B cell (primary cell): ENCODE data around the gene PPP3CA. TPM values are rescaled to one million over a fixed set of nuclear protein-coding genes. Genes with fewer than 3 reads are reported as not detected.

Experiments used
- ATAC-seq: fragments of 200-7000 bp; cut with Tn5 transposase; one replicate; pipeline ENCODE4 v1.10.0; 2021; ENCODE audit warnings: low read depth, mild to moderate bottlenecking, moderate number of reproducible peaks, moderate library complexity
- CTCF ChIA-PET: fragments of 350-600 bp; sonication (Branson Sonifier 250); formaldehyde crosslinking; loops from one replicate; lab custom pipeline; 2021; ENCODE audit warnings: antibody characterized with exemption, inconsistent platforms; lab: Charles Lee
- POLR2A ChIA-PET: fragments of 350-600 bp; sonication (Branson Sonifier 250); formaldehyde crosslinking; loops from one replicate; lab custom pipeline; 2021; ENCODE audit warnings: antibody characterized with exemption; lab: Charles Lee
- DNase-seq: peaks from one replicate; pipeline ENCODE4 v3.0.0; 2013
- H2AFZ ChIP-seq: 2 replicates; pipeline ENCODE4 v1.6.1; 2012; ENCODE audit warnings: mild to moderate bottlenecking, low read depth, low read length; ENCODE audit not compliant: insufficient read depth, poor library complexity, severe bottlenecking
- H3K27ac ChIP-seq, 2 donors: 1 replicate in 1 of 2; 2 replicates in 1 of 2; pipeline ENCODE4 v1.5.1; 2012 to 2013; ENCODE audit warnings: low read length in 2 of 2, mild to moderate bottlenecking in 2 of 2, moderate library complexity in 1 of 2
- H3K27me3 ChIP-seq, 4 experiments: fragments of 200-600 bp in 1 of 4; sonication (generic) in 1 of 4; replicated peaks in 1 of 4; 1 replicate in 2 of 4; 2 replicates in 2 of 4; pipeline versions ENCODE4 v1.6.1 to v1.7.0; 2013 to 2016; ENCODE audit warnings: low read length in 3 of 4, mild to moderate bottlenecking in 2 of 4, mixed read lengths in 1 of 4, moderate library complexity in 1 of 4; ENCODE audit not compliant: insufficient read depth in 4 of 4, control insufficient read depth in 3 of 4; ENCODE audit errors: control extremely low read depth in 1 of 4
- H3K36me3 ChIP-seq, 2 experiments: replicated peaks in 1 of 2; 1 replicate in 1 of 2; 2 replicates in 1 of 2; pipeline versions ENCODE4 v1.6.1 to v1.7.1; 2013; ENCODE audit warnings: low read length in 1 of 2; ENCODE audit not compliant: insufficient read depth in 2 of 2, control insufficient read depth in 1 of 2; ENCODE audit errors: control extremely low read depth in 1 of 2, extremely low read depth in 1 of 2
- H3K4me1 ChIP-seq, 2 donors: fragments of 200-600 bp in 1 of 2; sonication (generic) in 1 of 2; 1 replicate in 1 of 2; 2 replicates in 1 of 2; pipeline versions ENCODE4 v1.5.1 to v1.6.1; 2013 to 2017; ENCODE audit warnings: low read length in 2 of 2; ENCODE audit not compliant: control insufficient read depth in 2 of 2, insufficient read depth in 2 of 2
- H3K4me2 ChIP-seq: replicated peaks from 2 replicates; pipeline ENCODE3; 2012; ENCODE audit warnings: mild to moderate bottlenecking, low read depth, low read length; ENCODE audit not compliant: poor library complexity, severe bottlenecking
- H3K4me3 ChIP-seq, 5 experiments: fragments of 200-600 bp in 1 of 5; sonication (generic) in 1 of 5; 1 replicate in 3 of 5; 2 replicates in 2 of 5; pipeline versions ENCODE4 v1.5.1 to v1.7.0; 2011 to 2016; ENCODE audit warnings: low read length in 4 of 5, mild to moderate bottlenecking in 4 of 5, low read depth in 2 of 5, control low read depth in 1 of 5, moderate library complexity in 1 of 5; ENCODE audit not compliant: insufficient read depth in 1 of 5; ENCODE audit errors: control extremely low read depth in 1 of 5, extremely low read depth in 1 of 5
- H3K79me2 ChIP-seq: fragments of 200-600 bp; sonication (generic); one replicate; pipeline ENCODE4 v1.6.0; 2016; ENCODE audit warnings: low read length; ENCODE audit not compliant: control insufficient read depth, insufficient read depth
- H3K9ac ChIP-seq: fragments of 200-600 bp; sonication (generic); 2 replicates; pipeline ENCODE4 v1.6.1; 2017; ENCODE audit warnings: mild to moderate bottlenecking, low read length, moderate library complexity
- H3K9me3 ChIP-seq, 3 donors: one replicate each; pipeline versions ENCODE4 v1.6.1 to v1.7.1; 2013; ENCODE audit warnings: low read length in 2 of 3; ENCODE audit not compliant: control insufficient read depth in 2 of 3, insufficient read depth in 1 of 3; ENCODE audit errors: control extremely low read depth in 1 of 3
- H4K20me1 ChIP-seq: 2 replicates; pipeline ENCODE4 v1.6.0; 2012; ENCODE audit warnings: mild to moderate bottlenecking, low read length; ENCODE audit not compliant: insufficient read depth, control insufficient read depth, poor library complexity, severe bottlenecking
- H3K27ac Mint-ChIP-seq: one replicate; pipeline ENCODE4 v1.8.0; 2021; ENCODE audit warnings: mixed read lengths
- H3K27me3 Mint-ChIP-seq: one replicate; pipeline ENCODE4 v1.8.0; 2021; ENCODE audit warnings: mixed read lengths
- H3K4me1 Mint-ChIP-seq: one replicate; pipeline ENCODE4 v1.8.0; 2021; ENCODE audit warnings: mixed read lengths
- H3K4me3 Mint-ChIP-seq: one replicate; pipeline ENCODE4 v1.8.0; 2021; ENCODE audit warnings: mixed read lengths
- H3K9me3 Mint-ChIP-seq: one replicate; pipeline ENCODE4 v1.8.0; 2022; ENCODE audit warnings: mixed read lengths; ENCODE audit not compliant: insufficient read depth
- CTCF ChIP-seq: fragments of 200-600 bp; IDR thresholded peaks from one replicate; pipeline ENCODE4 v1.8.0; 2022; ENCODE audit warnings: antibody characterized with exemption, mild to moderate bottlenecking
- EZH2 ChIP-seq: IDR thresholded peaks from 2 replicates; pipeline ENCODE4 v1.6.1; 2012; ENCODE audit warnings: borderline replicate concordance, low read depth, mild to moderate bottlenecking, moderate library complexity, low read length; ENCODE audit not compliant: insufficient read depth, poor library complexity, severe bottlenecking
- WGBS: methylation state at CpG from one replicate; pipeline ENCODE4 v1.1.5; 2013; ENCODE audit warnings: missing lambda C conversion rate; ENCODE audit not compliant: insufficient coverage; 5-methylcytosine and 5-hydroxymethylcytosine counted together
- intact Hi-C: fragments of 100-400 bp; cut with micrococcal nuclease; formaldehyde crosslinking; loops from one replicate; pipeline ENCODE4 v1.10.0; 2022
- polyA plus RNA-seq: library from polyadenylated mRNA; depleted of rRNA; stranded (reverse); fragments of >200 nt; gene quantifications from 2 replicates; pipeline ENCODE4 v1.2.3, GENCODE V29; 2012
- total RNA-seq, 2 donors: library from RNA; stranded (reverse); fragments of 120-200 nt in 1 of 2; gene quantifications; 1 replicate in 1 of 2; 2 replicates in 1 of 2; pipeline versions ENCODE4 v1.2.3 to v1.2.4, GENCODE V29; 2013 to 2022

PPP3CA gene
- total and polyA plus RNA-seq, 2 donors (not counting 1 experiment from before 2014, with no cell fraction given): 14.3 to 85.1 TPM

DNA sequence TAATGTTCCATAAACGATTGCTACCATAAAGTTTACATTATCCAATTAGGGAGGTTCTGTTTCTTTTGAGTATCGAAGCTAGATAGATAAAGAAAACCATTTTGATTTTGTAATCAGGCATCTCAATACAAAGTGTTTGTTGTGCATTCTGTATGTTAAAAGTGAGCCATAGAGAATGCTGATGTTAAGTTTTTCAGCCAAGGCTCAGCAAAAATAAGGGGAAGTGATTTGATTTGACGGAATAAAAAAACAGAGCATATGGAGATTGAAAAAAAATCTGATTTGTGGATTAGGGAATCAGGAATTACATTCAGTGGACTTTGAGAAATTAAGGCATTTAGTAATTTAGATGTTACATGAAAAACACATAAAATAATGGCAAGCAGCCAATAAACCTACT is 314.8 kb downstream of the PPP3CA start:
- Mint-ChIP-seq H3K27me3 (no peaks in the 10 kb centered on the region), H3K4me1 (no peaks in the 10 kb centered on the region), H3K4me3 (no peak overlapping the region), H3K27ac (no peak overlapping the region), H3K9me3 (no peaks in the 10 kb centered on the region)
- H3K4me2 ChIP-seq: no peak overlapping the region
- no peak overlapping the region for H3K9ac ChIP-seq
- H3K9me3 ChIP-seq: no peaks in the 10 kb centered on the region
- H3K36me3 ChIP-seq: peaks cover 13 to 49% of the 10 kb centered on the region in 2 experiments
- no peaks in the 10 kb centered on the region for H3K79me2 ChIP-seq
- ChIA-PET CTCF (no interaction called here), POLR2A (no interaction called here)
- no peaks in the 10 kb centered on the region for H3K27me3 ChIP-seq
- H4K20me1 ChIP-seq: no peaks in the 10 kb centered on the region
- H3K4me3 ChIP-seq: no peak overlapping the region
- TF ChIP-seq EZH2 (no peak), CTCF (no peak)
- H3K4me1 ChIP-seq: no peaks in the 10 kb centered on the region
- no peak for ATAC-seq
- no CpG with 5 or more reads among the region's 3 CpGs for WGBS
- intact Hi-C loops: no loop called here
- no peak overlapping the region for H2AFZ ChIP-seq
- DNase-seq: no peak
- no peak overlapping the region for H3K27ac ChIP-seq

- no peak for TF ChIP-seq CTCF
- no peak for TF ChIP-seq EZH2
- Histone ChIP-seq H2AFZ (no peak overlapping the region), H3K36me3 (peaks cover 11 to 43% of the 10 kb centered on the region in 2 experiments), H3K79me2 (no peaks in the 10 kb centered on the region), H3K27me3 (no peaks in the 10 kb centered on the region), H3K27ac (no peak overlapping the region), H3K9ac (no peak overlapping the region), H3K9me3 (no peaks in the 10 kb centered on the region), H3K4me2 (no peak overlapping the region), H4K20me1 (no peaks in the 10 kb centered on the region), H3K4me3 (no peak overlapping the region), H3K4me1 (no peaks in the 10 kb centered on the region)
- 82% methylated on average over 4 of the region's 5 CpGs for whole genome bisulfite sequencing
- no peak overlapping the region for H3K4me3 Mint-ChIP-seq
- intact Hi-C loops: no loop called here
- H3K9me3 Mint-ChIP-seq: no peaks in the 10 kb centered on the region
- no peak for ATAC-seq
- no peaks in the 10 kb centered on the region for H3K27me3 Mint-ChIP-seq
- ChIA-PET CTCF (no interaction called here), POLR2A (no interaction called here)
- no peak overlapping the region for H3K27ac Mint-ChIP-seq
- H3K4me1 Mint-ChIP-seq: no peaks in the 10 kb centered on the region
- DNase-seq: no peak
These were observed 315.4 kb downstream of the PPP3CA start for GRCh38 chr4:101031971-101032370.
